ENCODE results near the gene MVB12B. TPM values are rescaled to one million over a fixed set of nuclear protein-coding genes. Genes with fewer than 3 reads are reported as not detected.

Gene MVB12B
- total RNA-seq, 1 donor from 2014 or later = 0.26 TPM

GRCh38 chr9:126291925-126292324 is 34.7 kb upstream of the MVB12B start:
- Histone ChIP-seq H3K36me3 (ENCODE audit: control insufficient read depth, insufficient read depth, low read length) (no peaks in the 10 kb centered on the region), H3K27me3 (ENCODE audit: control insufficient read depth, insufficient read depth, low read length) (peaks cover 5% of the 10 kb centered on the region), H3K4me3 (ENCODE audit: low read depth, low read length) (no peak overlapping the region)
- DNase-seq (ENCODE audit: low read depth) (no peak), FAIRE-seq (no peak)
- no peak for TF ChIP-seq CTCF (IDR thresholded peaks at IDR 0.05; ENCODE audit: insufficient read depth, low read length, severe bottlenecking)

DNA sequence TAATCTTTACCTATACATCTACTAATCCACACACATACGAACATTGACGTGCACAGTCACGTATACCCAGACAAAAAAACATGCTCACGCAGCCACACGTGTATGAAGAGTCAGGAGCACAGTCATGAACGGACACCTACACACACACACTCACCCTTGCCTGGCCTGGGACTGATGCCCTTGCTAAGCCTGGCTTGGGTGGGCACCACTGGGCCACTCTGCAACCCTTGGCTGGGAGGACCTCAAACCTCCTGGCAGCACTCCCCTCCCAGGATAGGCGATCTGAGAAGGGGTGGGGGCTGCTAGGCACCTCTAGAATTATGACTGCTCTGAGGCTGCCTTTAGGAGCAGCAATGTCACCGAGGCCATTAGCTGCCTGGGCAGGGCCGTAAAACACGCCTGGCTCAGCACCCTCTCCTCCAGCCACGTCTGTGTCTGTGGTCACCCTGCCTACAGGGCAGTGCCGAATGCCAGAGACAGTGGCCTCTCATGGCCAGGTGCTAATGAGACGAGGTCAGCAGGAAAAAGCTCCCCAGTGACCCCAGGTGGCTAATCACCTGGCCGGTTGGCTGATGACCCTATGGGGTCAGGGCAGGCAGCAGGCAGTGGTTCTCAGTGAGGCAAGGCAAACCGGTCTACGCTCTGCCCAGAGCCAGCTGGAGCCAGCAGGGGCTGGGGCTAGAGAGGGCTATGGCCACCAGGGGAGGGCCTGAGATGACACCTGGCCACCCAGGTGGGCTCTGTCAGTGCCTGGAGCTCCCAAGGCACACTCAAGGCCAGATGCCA is 33.7 kb upstream of the MVB12B start:
- H3K36me3 ChIP-seq (ENCODE audit: control insufficient read depth, insufficient read depth, low read length) = no peaks in the 10 kb centered on the region
- FAIRE-seq (no peak), DNase-seq (ENCODE audit: low read depth) (no peak)
- no peak for TF ChIP-seq CTCF (IDR thresholded peaks at IDR 0.05; ENCODE audit: insufficient read depth, low read length, severe bottlenecking)
- no peak overlapping the region for H3K4me3 ChIP-seq (ENCODE audit: low read depth, low read length)
- H3K27me3 ChIP-seq (ENCODE audit: control insufficient read depth, insufficient read depth, low read length) = peaks cover 5% of the 10 kb centered on the region

GRCh38 chr9:126293522-126293889 is 33.1 kb upstream of the MVB12B start:
- FAIRE-seq (no peak), DNase-seq (ENCODE audit: low read depth) (no peak)
- no peak for TF ChIP-seq CTCF (IDR thresholded peaks at IDR 0.05; ENCODE audit: insufficient read depth, low read length, severe bottlenecking)
- no peaks in the 10 kb centered on the region for H3K36me3 ChIP-seq (ENCODE audit: control insufficient read depth, insufficient read depth, low read length)
- H3K27me3 ChIP-seq (ENCODE audit: control insufficient read depth, insufficient read depth, low read length) = peaks cover 5% of the 10 kb centered on the region
- no peak overlapping the region for H3K4me3 ChIP-seq (ENCODE audit: low read depth, low read length)

DNA sequence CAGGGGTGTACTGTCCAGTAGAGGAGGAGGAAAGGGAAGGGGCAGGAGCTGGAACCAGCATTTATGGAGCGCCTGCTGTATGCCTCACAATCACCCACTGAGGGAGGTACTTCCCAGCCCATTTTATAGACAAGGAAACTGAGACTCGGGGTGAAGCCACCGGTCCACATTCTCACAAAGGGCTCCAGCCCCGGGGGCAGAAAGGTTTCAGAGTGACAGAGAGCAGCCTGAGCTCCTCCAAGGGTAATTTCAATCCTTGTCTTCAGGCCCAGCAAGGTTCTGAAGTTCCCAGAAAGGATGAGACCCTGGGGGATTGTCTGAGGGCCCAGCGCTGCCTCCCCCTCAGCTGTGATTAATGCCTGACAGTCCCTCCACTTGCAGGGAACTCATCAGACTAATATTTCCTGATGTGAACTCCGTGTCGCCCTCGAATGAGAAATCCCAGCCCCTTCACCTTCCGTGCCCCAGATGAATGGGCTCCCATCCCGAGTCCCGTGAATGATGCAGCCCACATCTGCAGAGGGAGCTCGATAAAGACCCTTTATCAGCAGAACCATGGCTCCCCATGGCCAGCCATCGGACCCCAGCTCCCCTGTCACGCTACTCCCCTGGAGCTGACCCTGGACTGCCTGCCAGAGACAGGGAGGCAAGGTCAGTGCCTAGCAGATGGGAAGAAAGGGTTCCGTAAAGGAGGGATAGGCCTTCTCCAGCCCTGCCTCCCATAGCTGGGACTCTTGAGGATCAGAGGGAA is 32.1 kb upstream of the MVB12B start:
- H3K4me3 ChIP-seq (ENCODE audit: low read depth, low read length) = no peak overlapping the region
- H3K27me3 ChIP-seq (ENCODE audit: control insufficient read depth, insufficient read depth, low read length) = peaks cover 5% of the 10 kb centered on the region
- no peak for TF ChIP-seq CTCF (IDR thresholded peaks at IDR 0.05; ENCODE audit: insufficient read depth, low read length, severe bottlenecking)
- FAIRE-seq = no peak
- no peaks in the 10 kb centered on the region for H3K36me3 ChIP-seq (ENCODE audit: control insufficient read depth, insufficient read depth, low read length)
- no peak for DNase-seq (ENCODE audit: low read depth)

GRCh38 chr9:126295082-126295477 is 31.5 kb upstream of the MVB12B start:
- no peak for FAIRE-seq

More at GRCh38 chr9:126295082-126295477, 31.5 kb upstream of the MVB12B start:
- no peak for TF ChIP-seq CTCF (IDR thresholded peaks at IDR 0.05; ENCODE audit: insufficient read depth, low read length, severe bottlenecking)
- peaks cover 5% of the 10 kb centered on the region for H3K27me3 ChIP-seq (ENCODE audit: control insufficient read depth, insufficient read depth, low read length)
- no peak overlapping the region for H3K4me3 ChIP-seq (ENCODE audit: low read depth, low read length)
- DNase-seq (ENCODE audit: low read depth) = no peak
- no peaks in the 10 kb centered on the region for H3K36me3 ChIP-seq (ENCODE audit: control insufficient read depth, insufficient read depth, low read length)

Data from bronchial epithelial cell (primary cell).